Skin epidermis (tissue), 12 donors: ENCODE data around the gene C10orf67.
"Not testable (repeated sequence)": the region's sequence is repeated elsewhere in the genome, so short reads cannot be mapped to it uniquely, and the experiment has no call there.

ENCODE experiments used
- H3K27ac ChIP-seq, 21 experiments: fragments of 200-600 bp; sonication (generic) in 11 of 21; one replicate each; pipeline ENCODE4 v1.5.0; 2020; ENCODE audit warnings: mild to moderate bottlenecking in 3 of 21, inconsistent platforms in 2 of 21, moderate library complexity in 2 of 21
- H3K4me3 ChIP-seq, 7 experiments: fragments of 200-600 bp; sonication (generic) in 2 of 7; one replicate each; pipeline ENCODE4 v1.5.0; 2020; ENCODE audit warnings: inconsistent platforms in 2 of 7, mild to moderate bottlenecking in 2 of 7, moderate library complexity in 1 of 7

C10orf67 gene

DNA sequence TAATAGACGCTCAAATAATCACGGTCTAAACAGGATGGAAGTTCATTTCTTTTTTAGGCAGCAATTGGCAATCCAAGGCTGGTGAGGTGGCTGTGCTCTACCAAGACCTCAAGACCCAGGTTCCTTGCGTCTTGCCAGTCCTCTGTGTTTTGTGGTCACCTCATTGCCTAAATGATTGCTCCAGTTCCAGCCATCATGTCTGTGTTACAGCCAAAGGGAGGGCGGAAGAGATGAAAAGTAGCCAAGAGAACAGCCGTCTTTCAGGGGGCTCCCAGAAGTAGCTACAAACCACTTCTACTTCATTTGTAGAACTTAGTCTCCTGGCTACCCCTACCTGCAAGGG, 19.2 kb upstream of the C10orf67 start:
- Histone ChIP-seq H3K27ac (peak overlapping the region in 4 of 21 experiments; percentile 34 to 81 (median 47)), H3K4me3 (no peak overlapping the region)

GRCh38 chr10:23362879-23363792, 18.5 kb upstream of the C10orf67 start:
- Histone ChIP-seq H3K27ac (peak overlapping the region in 4 of 21 experiments; percentile 34 to 81 (median 47)), H3K4me3 (no peak overlapping the region)

- H3K4me3 ChIP-seq, result no peak overlapping the region
- peak overlapping the region in 2 of 21 experiments; percentile 34 to 81 for H3K27ac ChIP-seq
Measured at GRCh38 chr10:23362069-23362830, 17.7 kb upstream of the C10orf67 start.

- peak overlapping the region in 1 of 21 experiments; percentile 81 for H3K27ac ChIP-seq
- no peak overlapping the region for H3K4me3 ChIP-seq
Measured at GRCh38 chr10:23361665-23362064, 17.1 kb upstream of the C10orf67 start.

DNA sequence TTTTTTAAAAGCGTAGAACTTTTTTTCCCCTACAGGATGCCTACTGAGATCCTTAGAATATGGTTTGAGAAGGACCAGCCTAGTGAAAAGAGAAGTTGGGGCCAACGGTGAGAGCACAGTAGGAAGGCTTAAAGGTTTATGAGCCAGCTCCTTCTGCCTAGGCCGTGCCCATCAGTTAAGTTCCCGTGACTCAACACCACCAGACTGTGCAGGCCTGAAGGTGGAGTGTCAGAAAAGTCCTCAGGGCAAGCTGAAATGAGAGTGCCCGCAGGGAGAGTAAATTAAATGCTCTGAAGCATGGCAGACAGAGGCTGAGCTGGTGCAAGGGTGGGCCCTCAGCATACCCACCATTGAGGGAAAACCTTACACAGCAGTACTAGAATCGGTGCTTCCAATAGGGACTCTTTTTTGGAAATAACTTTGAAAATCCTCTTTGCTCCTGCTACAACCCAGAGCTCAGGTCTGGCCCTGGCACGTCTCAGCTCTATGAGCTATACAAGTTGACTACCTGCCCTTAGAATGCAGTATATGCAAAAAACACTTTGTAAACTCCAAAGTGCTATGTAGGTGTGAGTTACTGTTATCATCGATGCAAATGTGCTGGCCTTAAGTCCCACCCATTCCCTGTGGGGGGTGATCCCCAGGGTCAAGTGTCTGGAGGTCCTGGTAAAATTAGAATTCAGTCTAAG, 15.2 kb upstream of the C10orf67 start:
- peak overlapping the region in 3 of 21 experiments; percentile 7 to 41 (median 28) for H3K27ac ChIP-seq
- H3K4me3 ChIP-seq, result no peak overlapping the region

DNA sequence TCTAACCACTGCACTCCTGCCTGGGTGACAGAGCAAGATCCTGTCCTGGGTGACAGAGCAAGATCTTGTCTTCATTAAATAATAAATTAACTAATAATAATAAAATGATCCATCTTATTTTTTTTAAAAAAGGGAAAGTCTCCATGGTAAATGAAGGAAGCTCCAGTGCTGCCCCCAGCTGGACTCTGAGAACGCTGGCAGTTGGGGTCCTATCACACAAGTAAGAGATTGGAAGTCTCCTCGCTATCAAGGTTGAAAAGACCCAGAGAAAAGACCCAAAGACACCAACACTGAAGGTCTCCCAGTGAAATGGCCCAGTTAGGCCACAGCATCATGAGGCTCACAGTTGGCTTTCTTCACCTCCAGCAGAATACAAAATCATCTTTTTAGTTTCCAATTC, 13.8 kb upstream of the C10orf67 start:
- Histone ChIP-seq H3K27ac (no peak overlapping the region), H3K4me3 (no peak overlapping the region)

GRCh38 chr10:23354630-23355279, 10.2 kb upstream of the C10orf67 start:
- Histone ChIP-seq H3K27ac (no peak overlapping the region), H3K4me3 (no peak overlapping the region)

DNA sequence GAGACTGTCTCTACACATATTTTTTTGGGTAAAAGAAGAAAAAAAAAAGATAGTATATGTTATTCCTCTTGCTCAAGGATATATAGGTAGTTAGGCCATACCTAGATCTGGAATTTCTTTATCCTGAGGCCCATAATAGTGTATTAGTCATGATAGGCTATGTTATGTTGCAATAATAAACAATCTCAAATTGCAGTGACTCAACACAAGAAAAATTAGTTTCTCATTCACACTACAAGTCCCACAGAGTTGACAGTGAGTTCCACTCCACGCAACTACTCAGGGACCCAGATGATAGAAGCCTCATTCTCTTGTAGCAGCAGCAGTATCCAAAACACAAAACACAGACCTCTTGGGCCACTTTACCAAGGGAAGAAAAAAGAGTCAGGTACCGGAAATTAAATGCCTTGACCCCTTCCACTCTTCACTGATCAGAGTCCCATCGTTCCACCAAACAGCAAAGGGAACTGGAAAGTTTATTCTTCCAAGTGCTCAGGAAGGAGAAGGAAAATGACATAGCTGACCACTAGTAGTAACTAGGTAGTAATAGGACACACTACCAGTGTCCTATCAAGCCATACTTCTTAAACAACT, 7.4 kb upstream of the C10orf67 start:
- H3K27ac ChIP-seq, result no peak overlapping the region
- H3K4me3 ChIP-seq, result no peak overlapping the region

GRCh38 chr10:23350706-23351105, 6.1 kb upstream of the C10orf67 start:
- not testable (repeated sequence) for H3K27ac ChIP-seq, H3K4me3 ChIP-seq

DNA sequence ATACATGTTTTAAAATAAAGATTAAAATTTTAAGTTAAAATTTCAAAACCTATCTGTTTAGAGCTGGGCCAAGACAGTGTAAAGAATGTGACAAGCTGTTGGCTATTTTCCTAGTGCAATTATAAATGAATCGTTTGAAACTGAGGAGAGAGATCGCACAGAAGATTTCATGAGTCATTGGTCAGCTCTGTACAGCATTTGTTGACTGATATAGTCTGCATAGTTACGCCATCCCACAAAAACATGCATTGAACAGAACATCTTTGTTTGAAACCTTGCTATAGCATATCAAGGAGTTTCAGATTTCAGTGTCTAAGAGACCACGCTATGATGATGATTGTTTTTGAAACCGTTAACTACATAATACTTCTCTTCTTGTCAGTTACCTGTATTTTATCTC, 1.3 kb upstream of the C10orf67 start:
- peak overlapping the region in 1 of 21 experiments; percentile 62 for H3K27ac ChIP-seq
- no peak overlapping the region for H3K4me3 ChIP-seq

DNA sequence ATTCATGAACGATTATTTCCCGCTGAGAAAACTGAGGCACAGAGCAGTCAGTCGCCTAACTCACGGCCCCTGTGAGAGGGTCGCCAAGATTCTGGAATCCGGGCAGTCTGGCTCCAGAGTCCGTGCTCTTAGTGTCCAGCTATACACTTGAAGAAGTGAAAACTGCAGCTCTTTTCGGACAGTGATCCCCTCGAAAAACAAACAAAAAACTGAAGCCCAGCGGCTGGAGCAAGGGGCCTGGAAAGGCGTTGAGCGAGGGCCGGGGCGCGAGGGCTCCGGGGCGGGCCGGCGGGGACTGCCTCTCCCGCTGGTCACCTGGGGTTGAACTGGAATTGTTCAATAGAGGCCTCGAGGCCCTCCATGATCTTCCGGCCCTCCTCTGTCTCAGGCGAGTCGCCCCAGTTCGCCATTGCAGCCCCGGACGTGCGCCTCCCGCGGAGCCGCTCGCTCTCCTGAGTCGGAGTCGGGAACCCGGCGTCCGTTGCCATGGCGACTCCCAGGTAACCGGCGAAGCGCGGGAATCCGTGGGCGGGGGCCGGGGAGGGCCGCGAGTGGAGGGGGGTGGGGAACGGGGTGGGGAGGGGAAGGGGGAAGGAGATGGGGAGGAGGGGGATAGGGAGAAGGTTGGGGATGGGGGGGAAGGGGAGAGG, 881 bp downstream of the C10orf67 start:
- Histone ChIP-seq H3K27ac (peak overlapping the region in 12 of 21 experiments; percentile 26 to 75 (median 55)), H3K4me3 (peak overlapping the region; percentile 30 to 51 (median 37))

GRCh38 chr10:23342213-23342884, 2.2 kb downstream of the C10orf67 start:
- no peak overlapping the region for H3K4me3 ChIP-seq
- no peak overlapping the region for H3K27ac ChIP-seq

DNA sequence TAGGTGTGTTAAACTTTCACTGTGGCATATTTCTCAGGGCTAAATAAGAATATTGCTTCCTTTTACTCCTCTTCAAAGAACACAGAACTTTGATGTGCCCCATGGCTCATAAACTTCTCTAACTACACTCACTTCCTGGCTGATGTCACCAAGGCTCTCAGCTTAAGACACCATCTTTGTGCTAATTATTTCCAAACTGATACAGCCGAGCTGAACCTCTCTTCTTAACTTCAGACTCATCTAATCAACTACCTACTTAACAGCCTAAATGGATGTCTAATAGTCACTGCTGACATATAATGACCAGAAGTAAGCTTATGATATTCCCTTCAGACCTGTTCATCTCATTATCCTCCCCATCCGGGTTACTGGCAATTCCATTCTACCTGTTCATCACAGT, 3.6 kb downstream of the C10orf67 start:
- no peak overlapping the region for H3K4me3 ChIP-seq
- peak overlapping the region in 1 of 21 experiments; percentile 49 for H3K27ac ChIP-seq

DNA sequence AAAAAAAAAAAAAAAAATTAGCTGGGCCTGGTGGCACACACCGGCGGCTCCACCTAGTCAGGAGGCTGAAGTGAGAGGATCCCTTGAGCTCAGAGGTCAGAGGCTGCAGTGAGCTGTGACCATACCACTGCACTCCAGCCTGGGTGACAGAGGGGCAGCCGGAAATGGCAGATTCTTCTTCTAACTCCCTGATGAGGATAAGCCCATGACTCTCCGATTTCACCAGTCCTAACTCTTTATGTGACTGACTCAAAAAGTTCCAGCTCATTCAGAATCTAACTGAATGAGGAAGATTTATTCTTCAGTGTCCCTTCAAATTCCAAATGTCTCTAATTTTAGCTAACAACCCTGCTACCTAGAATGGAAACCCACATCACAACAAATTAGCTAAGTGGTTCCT, 4.2 kb downstream of the C10orf67 start:
- Histone ChIP-seq H3K27ac (peak overlapping the region in 1 of 21 experiments; percentile 49), H3K4me3 (no peak overlapping the region)

DNA sequence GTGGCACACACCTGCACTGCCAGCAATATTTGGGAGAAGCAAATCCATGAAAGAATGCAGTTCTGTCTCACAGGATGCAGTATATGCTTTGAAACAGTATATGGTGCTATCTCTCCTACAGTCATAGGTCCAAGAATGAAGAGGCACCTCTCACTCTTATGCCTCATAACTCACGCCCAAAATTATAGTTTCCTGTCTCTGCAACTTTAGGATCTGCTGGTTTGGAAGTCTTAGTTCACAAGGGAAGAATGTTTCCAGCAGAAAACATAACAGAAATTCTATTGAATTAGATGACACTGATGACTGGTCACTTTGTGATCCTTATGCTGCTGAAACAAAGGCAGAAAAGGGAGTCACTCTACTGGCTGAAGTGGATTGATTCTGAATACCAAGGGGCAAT, 5.7 kb downstream of the C10orf67 start:
- no peak overlapping the region for H3K27ac ChIP-seq
- H3K4me3 ChIP-seq, result no peak overlapping the region

DNA sequence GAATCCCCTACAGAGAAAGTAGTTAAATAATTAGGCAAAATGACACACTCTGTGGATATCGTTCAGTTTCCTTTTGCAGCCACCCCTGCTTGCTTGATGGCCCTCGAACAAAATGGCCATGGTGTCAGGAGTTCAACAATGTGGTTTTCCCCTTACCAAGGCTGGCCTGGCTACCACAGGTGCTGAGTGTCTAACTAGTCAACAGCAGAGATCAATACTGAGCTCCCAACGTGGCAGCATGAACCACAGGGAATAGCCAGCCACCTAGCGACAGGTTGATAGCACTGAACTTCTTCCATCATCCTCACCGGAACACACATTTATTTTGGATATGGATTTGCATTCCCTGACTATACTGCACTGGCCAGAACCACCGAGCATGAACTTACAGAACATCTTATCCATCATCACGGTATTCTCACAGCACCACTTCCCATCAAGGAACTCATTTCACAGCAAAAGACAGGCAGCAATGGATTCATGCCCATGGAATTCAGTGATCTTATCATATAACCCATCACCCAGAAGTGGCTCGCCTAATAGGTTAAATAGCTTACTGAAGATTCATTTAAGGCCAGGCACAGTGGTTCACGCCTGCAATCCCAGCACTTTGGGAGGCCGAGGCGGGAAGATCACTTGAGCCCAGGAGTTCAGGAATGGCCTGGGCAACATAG, 6.3 kb downstream of the C10orf67 start:
- Histone ChIP-seq H3K27ac (no peak overlapping the region), H3K4me3 (no peak overlapping the region)

DNA sequence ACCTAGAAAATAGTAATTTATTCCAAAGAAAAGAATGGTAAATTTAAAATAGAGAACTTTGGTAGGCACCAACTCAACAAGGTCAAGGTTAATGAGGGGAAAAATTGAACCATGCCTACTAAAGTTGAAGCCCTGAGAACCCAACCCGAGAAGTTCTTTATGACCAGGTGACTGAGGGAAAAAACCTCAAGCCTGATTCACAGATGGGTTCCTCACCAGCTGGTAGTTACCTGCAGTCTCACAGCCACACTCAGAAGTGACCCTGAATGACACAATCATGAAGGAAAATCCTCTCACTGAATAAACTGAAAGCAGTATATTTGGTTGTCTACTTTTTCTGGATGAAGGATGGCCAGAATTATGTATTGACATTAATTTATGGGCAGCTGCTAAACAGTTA, 7.0 kb downstream of the C10orf67 start:
- Histone ChIP-seq H3K4me3 (no peak overlapping the region), H3K27ac (no peak overlapping the region)
